MM.1S (cell line): ENCODE results near the gene CCDC91.

Source experiments
- EZH2 ChIP-seq: fragments of 300-600 bp; sonication (generic); optimal IDR thresholded peaks from 2 replicates; pipeline ENCODE3; 2017; ENCODE audit warnings: low read depth, mild to moderate bottlenecking, antibody characterized with exemption, low read length, mixed read lengths
- TF ChIP-seq, protein P1 (sequence below): fragments of 300-600 bp; sonication (generic); IDR thresholded peaks from 2 replicates; pipeline ENCODE4 v1.5.1; 2016; ENCODE audit warnings: antibody characterized with exemption, low read length, mixed read lengths

DNA sequence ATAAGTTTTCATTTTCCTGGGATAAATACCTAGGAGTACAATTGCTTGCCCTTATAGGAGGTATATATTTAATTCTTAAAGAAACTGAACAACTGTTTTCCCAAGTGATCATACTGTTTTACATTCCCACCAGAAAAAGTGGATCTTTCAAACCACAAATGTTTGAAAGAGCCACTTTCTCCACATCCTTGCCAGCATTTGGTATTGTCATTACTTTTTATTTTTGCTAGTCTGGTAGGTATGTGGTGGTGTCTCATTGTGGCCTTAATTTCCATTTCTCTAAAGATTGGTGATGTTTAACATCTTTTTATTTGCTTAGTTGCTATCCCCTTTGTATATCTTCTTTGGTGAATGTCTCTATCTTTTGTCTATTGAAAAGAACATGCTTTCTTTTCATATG is 50.6 kb downstream of the CCDC91 start:
- TF ChIP-seq, protein P1, sequence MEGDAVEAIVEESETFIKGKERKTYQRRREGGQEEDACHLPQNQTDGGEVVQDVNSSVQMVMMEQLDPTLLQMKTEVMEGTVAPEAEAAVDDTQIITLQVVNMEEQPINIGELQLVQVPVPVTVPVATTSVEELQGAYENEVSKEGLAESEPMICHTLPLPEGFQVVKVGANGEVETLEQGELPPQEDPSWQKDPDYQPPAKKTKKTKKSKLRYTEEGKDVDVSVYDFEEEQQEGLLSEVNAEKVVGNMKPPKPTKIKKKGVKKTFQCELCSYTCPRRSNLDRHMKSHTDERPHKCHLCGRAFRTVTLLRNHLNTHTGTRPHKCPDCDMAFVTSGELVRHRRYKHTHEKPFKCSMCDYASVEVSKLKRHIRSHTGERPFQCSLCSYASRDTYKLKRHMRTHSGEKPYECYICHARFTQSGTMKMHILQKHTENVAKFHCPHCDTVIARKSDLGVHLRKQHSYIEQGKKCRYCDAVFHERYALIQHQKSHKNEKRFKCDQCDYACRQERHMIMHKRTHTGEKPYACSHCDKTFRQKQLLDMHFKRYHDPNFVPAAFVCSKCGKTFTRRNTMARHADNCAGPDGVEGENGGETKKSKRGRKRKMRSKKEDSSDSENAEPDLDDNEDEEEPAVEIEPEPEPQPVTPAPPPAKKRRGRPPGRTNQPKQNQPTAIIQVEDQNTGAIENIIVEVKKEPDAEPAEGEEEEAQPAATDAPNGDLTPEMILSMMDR: no peak
- TF ChIP-seq EZH2: no peak
